A549 (cell line): ENCODE measurements around the gene KLF16. TPM values are rescaled to one million over a fixed set of nuclear protein-coding genes. Genes with fewer than 3 reads are reported as not detected.

Experiments used
- ATAC-seq, 2 experiments: fragments of 200-7000 bp in 1 of 2; fragments of >200 bp in 1 of 2; cut with Nextera tagmentation in 1 of 2; cut with Tn5 transposase in 1 of 2; 3 replicates each; pipeline versions ENCODE4 v1.8.0 to v1.9.1; 2018 to 2020; ENCODE audit warnings: mild to moderate bottlenecking in 1 of 2, moderate library complexity in 1 of 2
- CTCF ChIA-PET: fragments of 300-600 bp; sonication (Branson Sonifier 250); formaldehyde crosslinking; extraction: SDS; loops from one replicate; lab custom pipeline; 2021; ENCODE audit warnings: antibody characterized with exemption, inconsistent platforms; lab: Yijun Ruan, JAX
- POLR2A ChIA-PET: fragments of 350-600 bp; formaldehyde crosslinking; extraction: SDS; loops from one replicate; lab custom pipeline; 2021; ENCODE audit warnings: antibody characterized with exemption, inconsistent platforms; lab: Yijun Ruan, JAX
- DNase-seq, 2 experiments: peaks; one replicate each; pipeline versions ENCODE4 v3.0.0 to v3.0.0-alpha.2; 2011 to 2016; ENCODE audit warnings: low read depth in 1 of 2, low spot score in 1 of 2
- FAIRE-seq: peaks from 2 replicates; lab custom pipeline; 2011; peaks lifted over from hg19 to GRCh38; lab: Jason Lieb, UNC
- H3K27ac ChIP-seq, 2 experiments: fragments of >200 bp; sonication (Bioruptor Twin); formaldehyde crosslinking; 3 replicates each; pipeline ENCODE4 v1.5.1; 2016 to 2017
- H3K4me1 ChIP-seq: fragments of >200 bp; sonication (Bioruptor Twin); formaldehyde crosslinking; 3 replicates; pipeline ENCODE4 v1.6.1; 2016
- H3K4me2 ChIP-seq: fragments of >200 bp; sonication (Bioruptor Twin); formaldehyde crosslinking; 3 replicates; pipeline ENCODE4 v1.6.1; 2016
- H3K4me3 ChIP-seq: fragments of >200 bp; sonication (Bioruptor Twin); formaldehyde crosslinking; 3 replicates; pipeline ENCODE4 v1.5.1; 2016
- H3K9me3 ChIP-seq: fragments of >200 bp; sonication (Bioruptor Twin); formaldehyde crosslinking; 3 replicates; pipeline ENCODE4 v1.6.1; 2016
- BHLHE40 ChIP-seq: IDR thresholded peaks from 2 replicates; pipeline ENCODE4 v1.6.1; 2012; ENCODE audit warnings: low read depth, low read length, inconsistent platforms
- CEBPB ChIP-seq, 2 experiments: fragments of >200 bp in 1 of 2; sonication (Bioruptor Twin) in 1 of 2; formaldehyde crosslinking in 1 of 2; IDR thresholded peaks; 2 replicates each; pipeline ENCODE4 v1.6.1; 2012 to 2016
- EHF ChIP-seq: fragments of 250-450 bp; sonication (Bioruptor Pico); IDR thresholded peaks from 2 replicates; pipeline ENCODE4 v1.5.0; 2020; ENCODE audit warnings: mild to moderate bottlenecking
- EP300 ChIP-seq, 2 experiments: fragments of >200 bp; sonication (Bioruptor Twin); formaldehyde crosslinking; IDR thresholded peaks; 2 replicates in 1 of 2; 3 replicates in 1 of 2; pipeline ENCODE4 v1.6.1; 2016 to 2017
- HOXB13 ChIP-seq: fragments of 250-450 bp; sonication (Bioruptor Pico); IDR thresholded peaks from 2 replicates; pipeline ENCODE4 v1.5.0; 2020; ENCODE audit warnings: low read depth, mild to moderate bottlenecking, moderate library complexity
- HOXB5 ChIP-seq: fragments of 250-450 bp; sonication (Bioruptor Pico); IDR thresholded peaks from 2 replicates; pipeline ENCODE4 v1.5.0; 2020; ENCODE audit warnings: mild to moderate bottlenecking, moderate library complexity
- JUNB ChIP-seq: fragments of >200 bp; sonication (Bioruptor Twin); formaldehyde crosslinking; IDR thresholded peaks from 2 replicates; pipeline ENCODE4 v1.6.1; 2016
- KDM1A ChIP-seq: fragments of 200-600 bp; sonication (generic); IDR thresholded peaks from 2 replicates; pipeline ENCODE4 v1.6.1; 2016; ENCODE audit warnings: low read depth, mild to moderate bottlenecking
- MAZ ChIP-seq: fragments of 150-350 bp; IDR thresholded peaks from 2 replicates; pipeline ENCODE4 v1.6.1; 2014; ENCODE audit warnings: antibody characterized with exemption, low read depth, low read length, borderline replicate concordance
- NPAS2 ChIP-seq: fragments of 250-450 bp; sonication (Bioruptor Pico); IDR thresholded peaks from 2 replicates; pipeline ENCODE4 v1.8.0; 2022; ENCODE audit warnings: mild to moderate bottlenecking, moderate library complexity, borderline replicate concordance
- NR3C1 ChIP-seq: fragments of >200 bp; sonication (Bioruptor Twin); formaldehyde crosslinking; IDR thresholded peaks from 3 replicates; pipeline ENCODE4 v1.6.1; 2017
- POLR2A ChIP-seq: IDR thresholded peaks from 2 replicates; pipeline ENCODE4 v1.6.1; 2012; ENCODE audit warnings: mild to moderate bottlenecking, low read length
- POLR2AphosphoS2 ChIP-seq: conservative IDR thresholded peaks from 2 replicates; pipeline ENCODE4 v1.6.1; 2012; ENCODE audit warnings: low read length, improper control_type of control experiment, inconsistent platforms
- RAD21 ChIP-seq, 2 experiments: fragments of >200 bp in 1 of 2; sonication (Bioruptor Twin) in 1 of 2; formaldehyde crosslinking in 1 of 2; IDR thresholded peaks in 1 of 2; conservative IDR thresholded peaks in 1 of 2; 2 replicates in 1 of 2; 3 replicates in 1 of 2; pipeline ENCODE4 v1.6.1; 2012 to 2018; ENCODE audit warnings: inconsistent platforms in 1 of 2
- RNF2 ChIP-seq: fragments of 200-600 bp; sonication (generic); IDR thresholded peaks from 2 replicates; pipeline ENCODE4 v1.6.1; 2016; ENCODE audit warnings: low read depth, mild to moderate bottlenecking, antibody characterized with exemption, moderate library complexity, borderline replicate concordance
- TP53 ChIP-seq: fragments of 250-450 bp; sonication (Bioruptor Pico); IDR thresholded peaks from 2 replicates; pipeline ENCODE4 v1.5.0; 2021; ENCODE audit warnings: mild to moderate bottlenecking, moderate library complexity
- ZC3H11A ChIP-seq: fragments of 450-650 bp; IDR thresholded peaks from 2 replicates; pipeline ENCODE4 v1.6.1; 2014; ENCODE audit warnings: antibody characterized with exemption, mild to moderate bottlenecking
- ZFP36 ChIP-seq: fragments of 450-650 bp; IDR thresholded peaks from 2 replicates; pipeline ENCODE4 v1.6.1; 2014; ENCODE audit warnings: borderline replicate concordance; ENCODE audit not compliant: partially characterized antibody
- ZNF302 ChIP-seq: fragments of 250-450 bp; sonication (Bioruptor Pico); IDR thresholded peaks from 2 replicates; pipeline ENCODE4 v1.9.0; 2021; ENCODE audit warnings: inconsistent platforms, mild to moderate bottlenecking, moderate library complexity
- WGBS: methylation state at CpG from one replicate; pipeline ENCODE4 v1.1.6; 2017; ENCODE audit errors: missing lambda C conversion rate; 5-methylcytosine and 5-hydroxymethylcytosine counted together
- polyA plus RNA-seq, 4 experiments: library from polyadenylated mRNA; depleted of rRNA in 3 of 4; stranded (reverse); fragments of >200 nt; fragmentation: RNase III in 1 of 4; extraction: RNeasy Plus Mini Kit Qiagen cat#74134 plus additional on column Dnase treatment in 1 of 4; gene quantifications; 2 replicates in 3 of 4; 3 replicates in 1 of 4; pipeline ENCODE4 v1.2.3, GENCODE V29; 2011 to 2017
- TF ChIP-seq, protein P1 (sequence below): IDR thresholded peaks from 2 replicates; pipeline ENCODE4 v1.6.1; 2012; ENCODE audit warnings: low read depth, borderline replicate concordance
- TF ChIP-seq, protein P2 (sequence below): IDR thresholded peaks from 2 replicates; pipeline ENCODE4 v1.6.1; 2012
- TF ChIP-seq, protein P3 (sequence below): fragments of >200 bp; sonication (Bioruptor Twin); formaldehyde crosslinking; IDR thresholded peaks from 3 replicates; pipeline ENCODE4 v1.6.1; 2016
- TF ChIP-seq, protein P4 (sequence below): IDR thresholded peaks from 2 replicates; pipeline ENCODE4 v1.6.1; 2012

KLF16 gene
- polyA plus RNA-seq, 2 of the 4 experiments (the other 2 are of a cell fraction): 5.8 to 25.7 TPM

DNA sequence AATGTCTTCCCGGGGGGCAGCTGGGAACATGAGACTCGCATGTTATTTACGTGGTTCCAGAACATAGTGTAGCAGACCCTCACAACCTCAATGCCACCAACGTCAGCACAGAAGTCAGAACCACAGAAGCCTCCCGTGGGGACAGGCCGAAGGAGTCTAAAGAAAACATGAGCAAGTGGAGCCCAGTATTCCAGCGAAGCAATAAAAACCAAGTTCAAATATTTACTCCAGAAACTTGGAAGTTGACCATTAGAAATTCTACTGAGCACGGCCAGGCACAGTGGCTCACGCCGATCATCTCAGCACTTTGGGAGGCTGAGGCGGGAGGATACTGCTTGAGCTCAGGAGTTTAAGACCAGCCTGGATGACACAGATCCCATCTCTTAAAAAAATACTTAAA is 33.4 kb downstream of the KLF16 start:
- 84% methylated on average over 11 of the region's 11 CpGs for WGBS
- Histone ChIP-seq H3K9me3 (no peaks in the 10 kb centered on the region), H3K4me3 (no peak overlapping the region), H3K27ac (no peak overlapping the region)
- DNase-seq: no peak
- CTCF ChIA-PET: interaction anchor here (1.4 to 14.1 kb wide), 4 partner anchors 11 to 158 kb away, joined by 5 to 212 read pairs (median 5); no protein-coding TSS in a partner anchor
- no peak for ATAC-seq
- TF ChIP-seq RNF2 (no peak), HOXB13 (CRISPR knock-in tag) (no peak), NR3C1 (no peak), RAD21 (conservative IDR thresholded peaks at IDR 0.05 in 1 of 2, IDR thresholded peaks at IDR 0.05 in 1 of 2) (no peak), ZFP36 (no peak), TP53 (CRISPR knock-in tag) (no peak), EHF (no peak)
- TF ChIP-seq, protein P1, sequence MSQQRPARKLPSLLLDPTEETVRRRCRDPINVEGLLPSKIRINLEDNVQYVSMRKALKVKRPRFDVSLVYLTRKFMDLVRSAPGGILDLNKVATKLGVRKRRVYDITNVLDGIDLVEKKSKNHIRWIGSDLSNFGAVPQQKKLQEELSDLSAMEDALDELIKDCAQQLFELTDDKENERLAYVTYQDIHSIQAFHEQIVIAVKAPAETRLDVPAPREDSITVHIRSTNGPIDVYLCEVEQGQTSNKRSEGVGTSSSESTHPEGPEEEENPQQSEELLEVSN: no peak
- TF ChIP-seq, all 56 proteins: peak for 0
- H3K4me2 ChIP-seq: no peak overlapping the region
- POLR2A ChIA-PET: no interaction called here
- peaks cover 10% of the 10 kb centered on the region for H3K4me1 ChIP-seq
- FAIRE-seq: no peak

DNA sequence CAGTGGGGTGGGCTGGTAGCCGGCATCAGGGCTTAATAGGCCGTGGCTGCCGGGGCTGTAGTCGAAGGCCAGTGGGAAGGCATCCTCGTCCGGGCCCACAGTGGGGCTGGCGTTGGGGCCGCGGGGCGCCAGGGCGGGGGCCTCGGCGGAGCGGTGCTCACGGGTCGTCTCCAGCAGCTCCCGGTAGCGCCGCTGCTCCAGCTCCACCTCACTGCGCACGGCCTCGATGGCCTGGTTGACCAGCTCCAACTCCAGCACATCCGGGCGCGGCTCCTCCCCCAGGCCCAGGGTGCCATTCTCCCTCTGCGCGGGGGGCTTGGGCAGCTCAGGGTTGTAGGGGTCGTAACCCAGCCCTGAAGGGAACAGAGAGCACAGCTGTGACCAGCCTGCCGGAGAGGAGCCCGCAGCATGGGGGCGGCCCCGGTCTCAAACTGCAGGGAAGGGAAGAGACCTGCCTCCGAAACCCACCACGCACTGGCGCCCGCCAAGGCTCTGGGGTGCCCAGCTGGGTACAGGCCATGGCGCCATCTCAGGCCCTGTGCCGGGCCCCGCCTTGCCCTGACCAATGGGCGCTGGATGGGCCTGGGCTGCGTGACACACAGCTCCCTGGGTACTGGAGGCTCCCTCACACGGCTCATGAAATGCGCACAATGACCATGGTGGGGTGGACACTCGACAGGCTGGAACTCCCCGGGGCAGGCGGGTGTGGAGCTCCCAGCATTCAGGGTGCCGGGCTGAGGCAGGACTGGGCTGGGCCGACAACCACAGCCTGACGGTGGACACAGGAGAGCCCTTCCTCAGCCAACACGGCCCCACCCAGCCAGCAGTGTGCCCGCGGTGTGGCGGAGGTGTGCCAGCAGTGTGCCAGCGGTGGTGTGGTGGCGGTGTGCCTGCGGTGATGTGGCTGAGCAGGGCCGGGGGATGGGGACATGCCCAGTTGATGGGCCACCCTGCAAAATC is 34.8 kb downstream of the KLF16 start:
- DNase-seq (no peak), FAIRE-seq (no peak)
- Histone ChIP-seq H3K9me3 (no peaks in the 10 kb centered on the region), H3K4me1 (peaks cover 10% of the 10 kb centered on the region), H3K4me2 (no peak overlapping the region), H3K4me3 (no peak overlapping the region)
- CTCF ChIA-PET: interaction anchor here (0.8 to 14.1 kb wide), 6 partner anchors 12 to 163 kb away, joined by 3 to 212 read pairs (median 4); no protein-coding TSS in a partner anchor
- POLR2A ChIA-PET: no interaction called here
- no peak for TF ChIP-seq CEBPB (IDR thresholded peaks at IDR 0.05)
- TF ChIP-seq POLR2A: no peak
- no peak for TF ChIP-seq ZC3H11A
- TF ChIP-seq, protein P2, sequence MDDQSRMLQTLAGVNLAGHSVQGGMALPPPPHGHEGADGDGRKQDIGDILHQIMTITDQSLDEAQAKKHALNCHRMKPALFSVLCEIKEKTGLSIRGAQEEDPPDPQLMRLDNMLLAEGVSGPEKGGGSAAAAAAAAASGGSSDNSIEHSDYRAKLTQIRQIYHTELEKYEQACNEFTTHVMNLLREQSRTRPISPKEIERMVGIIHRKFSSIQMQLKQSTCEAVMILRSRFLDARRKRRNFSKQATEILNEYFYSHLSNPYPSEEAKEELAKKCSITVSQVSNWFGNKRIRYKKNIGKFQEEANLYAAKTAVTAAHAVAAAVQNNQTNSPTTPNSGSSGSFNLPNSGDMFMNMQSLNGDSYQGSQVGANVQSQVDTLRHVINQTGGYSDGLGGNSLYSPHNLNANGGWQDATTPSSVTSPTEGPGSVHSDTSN: no peak
- no peak for TF ChIP-seq JUNB
- no peak for TF ChIP-seq HOXB13 (CRISPR knock-in tag)
- no peak for TF ChIP-seq MAZ
- TF ChIP-seq HOXB5 (CRISPR knock-in tag): no peak
- TF ChIP-seq ZNF302 (CRISPR knock-in tag): no peak
- TF ChIP-seq, protein P3, sequence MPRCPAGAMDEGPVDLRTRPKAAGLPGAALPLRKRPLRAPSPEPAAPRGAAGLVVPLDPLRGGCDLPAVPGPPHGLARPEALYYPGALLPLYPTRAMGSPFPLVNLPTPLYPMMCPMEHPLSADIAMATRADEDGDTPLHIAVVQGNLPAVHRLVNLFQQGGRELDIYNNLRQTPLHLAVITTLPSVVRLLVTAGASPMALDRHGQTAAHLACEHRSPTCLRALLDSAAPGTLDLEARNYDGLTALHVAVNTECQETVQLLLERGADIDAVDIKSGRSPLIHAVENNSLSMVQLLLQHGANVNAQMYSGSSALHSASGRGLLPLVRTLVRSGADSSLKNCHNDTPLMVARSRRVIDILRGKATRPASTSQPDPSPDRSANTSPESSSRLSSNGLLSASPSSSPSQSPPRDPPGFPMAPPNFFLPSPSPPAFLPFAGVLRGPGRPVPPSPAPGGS: no peak
- TF ChIP-seq, protein P1: no peak
- no peak for TF ChIP-seq RAD21 (conservative IDR thresholded peaks at IDR 0.05 in 1 of 2, IDR thresholded peaks at IDR 0.05 in 1 of 2)
- TF ChIP-seq, protein P4, sequence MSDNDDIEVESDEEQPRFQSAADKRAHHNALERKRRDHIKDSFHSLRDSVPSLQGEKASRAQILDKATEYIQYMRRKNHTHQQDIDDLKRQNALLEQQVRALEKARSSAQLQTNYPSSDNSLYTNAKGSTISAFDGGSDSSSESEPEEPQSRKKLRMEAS: no peak
- no peak for TF ChIP-seq POLR2AphosphoS2
- no peak for TF ChIP-seq BHLHE40
- TF ChIP-seq NPAS2 (CRISPR knock-in tag): no peak
- no peak for TF ChIP-seq KDM1A
- TF ChIP-seq EP300 (IDR thresholded peaks at IDR 0.05): no peak
- TF ChIP-seq EHF: no peak
- TF ChIP-seq, all 56 proteins: peak for 0
- no peak for ATAC-seq
- WGBS: 85% methylated on average over 4 of the region's 57 CpGs
- no peak overlapping the region for H3K27ac ChIP-seq
